Right cardiac atrium (tissue), 5 donors: ENCODE data around the gene MAPKAP1. TPM values are rescaled to one million over a fixed set of nuclear protein-coding genes. Genes with fewer than 3 reads are reported as not detected.

ENCODE experiments used
- ATAC-seq, 2 donors: fragments of 200-7000 bp; cut with Tn5 transposase; one replicate each; pipeline versions ENCODE4 v1.8.0 to v1.9.1; 2020; ENCODE audit warnings: moderate library complexity in 2 of 2, mild to moderate bottlenecking in 1 of 2
- DNase-seq, 3 donors: peaks; one replicate each; pipeline ENCODE4 v3.0.0-alpha.2; 2020
- H3K27ac ChIP-seq: one replicate; pipeline ENCODE4 v1.5.1; 2013; ENCODE audit warnings: mild to moderate bottlenecking, low read length, control low read depth, moderate library complexity
- H3K27me3 ChIP-seq: one replicate; pipeline ENCODE4 v1.6.1; 2013; ENCODE audit not compliant: control insufficient read depth, insufficient read depth
- H3K4me1 ChIP-seq: one replicate; pipeline ENCODE4 v1.6.1; 2013; ENCODE audit warnings: low read length; ENCODE audit not compliant: control insufficient read depth, insufficient read depth
- H3K4me3 ChIP-seq: one replicate; pipeline ENCODE4 v1.5.1; 2013; ENCODE audit warnings: low read length, control low read depth
- H3K9me3 ChIP-seq: one replicate; pipeline ENCODE4 v1.6.1; 2013; ENCODE audit warnings: low read length; ENCODE audit not compliant: control insufficient read depth
- WGBS: extraction: QIAGEN DNeasy Blood & Tissue Kit; methylation state at CpG from one replicate; pipeline ENCODE4 v1.1.7; 2013; 5-methylcytosine and 5-hydroxymethylcytosine counted together
- intact Hi-C, 4 donors: fragments of 100-400 bp; cut with DNase I; formaldehyde crosslinking; loops; one replicate each; pipeline versions ENCODE4 v1.11.0 to v1.14.0; 2022 to 2023
- polyA plus RNA-seq: library from polyadenylated mRNA; stranded (reverse); fragments of 200-250 nt; gene quantifications from one replicate; pipeline ENCODE4 v1.2.3, GENCODE V29; 2013
- total RNA-seq, 4 donors: library from RNA; stranded (reverse); fragmentation: NEBNext Ultra II Directional; extraction: Animal tissue kit (Norgen Biotek cat#: 25700); gene quantifications; one replicate each; pipeline ENCODE4 v1.2.1, GENCODE V29; 2021
- donor health status: healthy with polysubstance abuse.
- donor health status: DM: no; HTN: yes; CAD: no.
- donor health status: DM: no; HTN: no; CAD: no.
- donor health status: DM: no; HTN: yes; CAD: no; lungs with severe emphysema.
- donor health status: DM: yes; HTN: yes; CAD: no.

MAPKAP1 gene
- total and polyA plus RNA-seq, 5 donors: 97.1 to 116 (median 108) TPM

DNA sequence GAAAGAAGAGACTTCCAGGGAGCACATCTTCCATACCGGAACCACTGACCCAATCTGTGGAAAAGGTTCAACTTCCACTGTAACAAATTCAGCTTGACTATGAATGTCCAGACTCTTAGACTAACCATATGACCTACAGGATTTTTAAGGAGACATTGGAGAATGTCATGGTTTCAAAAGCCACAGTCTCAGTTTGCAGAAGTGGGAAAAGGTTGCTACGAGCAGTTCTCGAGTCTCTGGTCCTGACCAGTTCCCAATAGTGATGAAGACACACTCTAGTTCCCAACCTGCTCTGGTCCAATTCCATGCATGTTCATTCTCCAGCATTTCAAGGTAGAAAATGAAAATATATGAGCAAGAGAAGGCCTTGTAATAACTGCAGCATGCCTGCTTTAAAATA is 158.0 kb downstream of the MAPKAP1 start:
- peaks cover 11% of the 10 kb centered on the region for H3K4me1 ChIP-seq
- DNase-seq (no peak), ATAC-seq (no peak)
- no peak overlapping the region for H3K4me3 ChIP-seq
- WGBS: 65% methylated on average over 3 of the region's 3 CpGs
- H3K27ac ChIP-seq: peak overlapping the region; percentile 74
- intact Hi-C loops: loop anchor here in 2 of 4 donors (10.0 kb wide), 2 partner anchors 64 to 206 kb away; no protein-coding TSS in a partner anchor
- H3K9me3 ChIP-seq: no peaks in the 10 kb centered on the region
- no peaks in the 10 kb centered on the region for H3K27me3 ChIP-seq

DNA sequence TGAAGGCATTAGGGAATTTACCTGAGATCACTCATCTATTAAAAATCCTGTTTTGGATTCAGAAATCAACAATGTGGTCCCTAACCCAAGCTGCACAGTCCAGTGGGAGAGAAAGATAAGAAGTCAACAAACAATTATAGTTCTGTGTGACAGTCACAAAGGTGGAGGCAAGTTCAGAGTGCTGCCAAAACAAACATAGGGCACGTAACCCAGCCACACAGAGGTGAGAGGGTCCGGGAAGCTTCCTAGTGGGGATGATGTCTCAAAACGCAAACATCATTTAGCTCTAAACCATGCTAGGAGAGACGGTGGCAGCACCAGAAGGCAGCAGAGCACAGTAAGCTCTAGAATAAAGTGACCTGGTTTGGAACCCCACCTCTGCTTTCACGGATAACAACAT is 158.9 kb downstream of the MAPKAP1 start:
- Histone ChIP-seq H3K27me3 (no peaks in the 10 kb centered on the region), H3K27ac (peak overlapping the region; percentile 65), H3K9me3 (no peaks in the 10 kb centered on the region), H3K4me3 (no peak overlapping the region), H3K4me1 (peaks cover 11% of the 10 kb centered on the region)
- intact Hi-C loops: loop anchor here in 2 of 4 donors (10.0 kb wide), 2 partner anchors 63 to 207 kb away; no protein-coding TSS in a partner anchor
- 68% methylated on average over 5 of the region's 5 CpGs for WGBS
- ATAC-seq (no peak), DNase-seq (no peak)

DNA sequence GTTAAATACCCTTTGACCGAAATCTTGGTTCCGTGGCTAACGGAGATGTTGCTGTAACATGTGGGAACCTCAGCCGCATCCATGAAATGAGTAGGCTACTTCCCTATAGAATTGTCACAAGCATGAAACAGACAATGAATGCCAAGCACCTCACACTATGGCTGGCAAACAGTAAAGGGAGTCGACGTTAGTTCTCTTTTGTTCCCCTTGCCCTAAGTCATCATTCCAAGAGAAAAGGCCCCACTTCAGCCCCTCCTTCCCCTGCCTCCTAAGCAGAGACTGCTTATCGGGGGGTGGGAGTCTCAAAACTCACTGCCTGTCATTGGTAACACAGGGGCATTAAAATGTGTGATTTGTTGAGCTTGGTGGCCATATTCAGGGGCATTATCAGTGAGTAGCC is 159.6 kb downstream of the MAPKAP1 start:
- Histone ChIP-seq H3K4me3 (no peak overlapping the region), H3K27ac (peak overlapping the region; percentile 25), H3K4me1 (peaks cover 11% of the 10 kb centered on the region), H3K9me3 (no peaks in the 10 kb centered on the region), H3K27me3 (no peaks in the 10 kb centered on the region)
- WGBS: 96% methylated on average over 7 of the region's 7 CpGs
- intact Hi-C loops: loop anchor here in 2 of 4 donors (10.0 kb wide), 2 partner anchors 63 to 207 kb away; no protein-coding TSS in a partner anchor
- DNase-seq (no peak), ATAC-seq (no peak)

DNA sequence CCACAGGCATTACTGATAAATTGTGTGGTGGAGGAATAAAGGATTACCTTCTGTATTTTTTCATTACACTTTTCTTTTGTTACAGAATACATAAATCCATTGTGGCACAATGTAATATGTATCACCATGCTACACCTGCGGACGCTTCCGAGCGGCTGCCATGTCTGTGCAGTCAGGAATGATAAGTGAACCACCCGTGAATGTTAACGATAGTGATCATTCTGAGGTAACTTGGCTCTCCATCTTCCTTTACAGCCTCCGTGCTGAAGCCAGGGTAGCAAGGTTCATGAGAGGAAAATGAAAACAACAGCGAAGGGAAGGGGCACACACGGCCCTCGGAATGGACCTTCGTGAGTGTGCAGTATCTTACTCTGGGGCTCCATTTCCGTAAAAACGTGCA is 161.2 kb downstream of the MAPKAP1 start:
- 92% methylated on average over 13 of the region's 13 CpGs for WGBS
- no peak overlapping the region for H3K4me3 ChIP-seq
- H3K27me3 ChIP-seq: no peaks in the 10 kb centered on the region
- H3K9me3 ChIP-seq: no peaks in the 10 kb centered on the region
- intact Hi-C loops: loop anchor here in 2 of 4 donors (10.0 kb wide), 2 partner anchors 61 to 209 kb away; no protein-coding TSS in a partner anchor
- DNase-seq (peak in 1 of 3 donors; percentile 24), ATAC-seq (no peak)
- no peak overlapping the region for H3K27ac ChIP-seq
- H3K4me1 ChIP-seq: peaks cover 11% of the 10 kb centered on the region

DNA sequence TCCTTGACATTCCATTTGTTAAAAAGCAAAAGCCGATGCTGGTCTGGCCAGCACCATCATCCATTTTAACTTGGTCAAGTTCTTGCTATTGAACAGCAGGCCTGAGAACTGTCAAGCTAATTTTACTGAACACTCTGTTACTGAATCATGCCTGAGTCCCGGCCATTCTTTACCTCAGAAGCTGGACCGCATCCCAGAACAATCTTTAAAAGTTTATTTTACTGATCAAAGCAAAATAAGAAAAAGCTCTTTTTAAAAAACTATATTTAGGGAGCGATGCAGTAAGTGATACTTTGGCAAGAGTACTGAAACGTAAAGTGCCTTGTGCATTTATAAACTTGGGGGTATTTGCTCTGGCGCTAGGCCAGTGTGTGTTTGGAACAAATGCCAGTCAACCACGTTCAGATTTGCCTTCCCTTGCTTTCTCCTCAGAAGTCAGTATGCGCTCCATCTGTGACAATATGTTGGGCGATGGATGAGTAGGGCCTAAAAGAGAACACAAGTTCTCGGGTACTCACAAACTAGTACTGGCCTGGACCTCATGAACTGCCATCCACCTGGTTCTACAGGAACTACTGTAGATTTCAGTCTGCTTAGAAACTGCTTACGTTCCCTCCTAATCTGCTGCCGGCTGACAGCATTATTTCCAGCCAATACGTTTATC is 161.9 kb downstream of the MAPKAP1 start:
- intact Hi-C loops: loop anchor here in 2 of 4 donors (10.0 kb wide), 2 partner anchors 60 to 210 kb away; no protein-coding TSS in a partner anchor
- Histone ChIP-seq H3K27ac (peak overlapping the region; percentile 47), H3K4me3 (no peak overlapping the region), H3K9me3 (no peaks in the 10 kb centered on the region), H3K27me3 (no peaks in the 10 kb centered on the region), H3K4me1 (peaks cover 11% of the 10 kb centered on the region)
- peak in 2 of 3 donors; percentile 37 to 61 for DNase-seq
- ATAC-seq: peak; percentile 62 to 74
- WGBS: 45% methylated on average over 13 of the region's 13 CpGs

DNA sequence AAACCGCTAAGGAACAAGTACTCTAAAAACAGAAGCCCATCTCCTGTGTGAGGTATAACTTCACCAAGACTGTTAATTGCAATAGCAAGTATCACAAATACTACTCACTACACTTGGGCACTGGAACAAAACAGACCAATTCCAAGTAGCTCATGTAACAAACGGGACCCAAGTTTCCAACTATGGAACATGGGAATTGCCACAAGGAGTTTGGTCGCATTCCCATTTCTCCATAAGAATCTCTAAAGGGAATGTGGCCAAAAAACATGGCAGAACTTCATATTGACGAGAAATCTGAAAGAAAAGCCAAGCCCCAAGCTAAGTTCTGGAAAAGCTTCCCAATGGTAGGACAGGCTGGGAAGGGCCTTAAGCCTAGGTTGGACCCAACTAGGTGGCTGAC is 162.5 kb downstream of the MAPKAP1 start:
- Histone ChIP-seq H3K4me3 (no peak overlapping the region), H3K9me3 (no peaks in the 10 kb centered on the region), H3K4me1 (peaks cover 11% of the 10 kb centered on the region), H3K27me3 (no peaks in the 10 kb centered on the region), H3K27ac (peak overlapping the region; percentile 47)
- no peak for ATAC-seq
- intact Hi-C loops: loop anchor here in 2 of 4 donors (10.0 kb wide), 2 partner anchors 60 to 210 kb away; no protein-coding TSS in a partner anchor
- WGBS: 83% methylated on average over 4 of the region's 4 CpGs
- DNase-seq: no peak

DNA sequence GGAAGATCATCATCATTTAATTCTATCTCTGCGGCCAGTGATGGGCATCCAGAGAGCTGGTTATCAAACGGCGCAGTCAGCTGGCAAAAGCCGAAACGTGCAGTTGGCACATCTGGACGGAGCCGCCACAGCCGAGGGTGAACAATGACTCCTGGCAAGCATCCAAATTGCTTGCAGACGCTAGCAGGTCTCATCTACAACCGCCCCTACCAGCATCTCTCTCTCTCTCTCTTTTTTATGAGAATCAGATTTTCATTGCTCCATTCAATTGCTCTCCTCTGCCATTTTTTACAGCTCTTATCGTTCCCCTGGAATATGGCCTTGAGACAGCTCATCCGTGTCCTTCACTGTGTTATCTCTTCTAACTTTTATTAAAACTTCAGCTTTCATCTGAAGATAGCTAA is 165.2 kb downstream of the MAPKAP1 start:
- WGBS: 52% methylated on average over 12 of the region's 12 CpGs
- DNase-seq (peak in 2 of 3 donors; percentile 50 to 57), ATAC-seq (no peak)
- intact Hi-C loops: loop anchor here in 2 of 4 donors (10.0 kb wide), 2 partner anchors 57 to 213 kb away; no protein-coding TSS in a partner anchor
- no peaks in the 10 kb centered on the region for H3K9me3 ChIP-seq
- no peaks in the 10 kb centered on the region for H3K27me3 ChIP-seq
- no peak overlapping the region for H3K4me3 ChIP-seq
- H3K27ac ChIP-seq: no peak overlapping the region
- peaks cover 17% of the 10 kb centered on the region for H3K4me1 ChIP-seq

DNA sequence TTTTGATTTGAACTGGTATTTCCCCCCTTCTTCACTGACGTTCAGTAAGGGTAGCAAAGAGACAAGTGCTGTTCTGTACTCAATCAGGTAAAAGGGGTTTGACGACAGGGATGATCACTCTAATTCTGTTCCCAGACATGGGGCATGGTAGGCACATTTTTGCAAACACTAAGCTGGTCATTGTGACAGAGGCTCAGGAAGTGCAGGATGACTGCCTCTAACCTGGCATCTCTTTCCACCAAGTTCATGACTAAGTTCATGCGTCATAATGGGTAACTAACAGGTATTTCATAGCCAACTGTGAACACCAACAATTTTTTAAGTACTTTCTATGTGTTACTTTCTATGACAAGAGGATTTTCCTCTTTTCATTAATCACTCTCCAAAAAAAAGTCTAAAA is 166.5 kb downstream of the MAPKAP1 start:
- 87% methylated on average over 3 of the region's 3 CpGs for WGBS
- H3K9me3 ChIP-seq: no peaks in the 10 kb centered on the region
- H3K27ac ChIP-seq: no peak overlapping the region
- peaks cover 14% of the 10 kb centered on the region for H3K4me1 ChIP-seq
- intact Hi-C loops: loop anchor here in 2 of 4 donors (10.0 kb wide), 2 partner anchors 56 to 214 kb away; no protein-coding TSS in a partner anchor
- ATAC-seq (no peak), DNase-seq (no peak)
- no peak overlapping the region for H3K4me3 ChIP-seq
- no peaks in the 10 kb centered on the region for H3K27me3 ChIP-seq

DNA sequence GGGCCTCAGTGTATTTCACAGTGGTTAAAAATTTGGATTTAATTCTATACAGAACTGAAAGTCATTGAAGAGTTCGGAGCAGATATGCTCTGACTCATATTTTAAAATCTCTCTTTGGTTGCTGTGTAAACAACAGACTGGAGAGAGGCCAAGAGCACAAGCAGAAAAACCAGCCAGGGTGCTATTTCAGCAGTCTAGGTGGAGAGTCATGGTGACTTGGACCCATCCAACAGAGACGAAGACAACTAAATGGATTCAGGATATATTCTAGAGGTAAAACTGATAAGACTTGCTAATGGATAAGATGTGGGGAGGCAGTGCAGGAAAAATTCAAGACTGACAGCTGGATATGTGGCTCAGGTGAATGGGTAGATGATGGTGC is 168.9 kb downstream of the MAPKAP1 start:
- WGBS: 42% methylated on average over 2 of the region's 2 CpGs
- ATAC-seq: peak; percentile 73 to 84

DNA sequence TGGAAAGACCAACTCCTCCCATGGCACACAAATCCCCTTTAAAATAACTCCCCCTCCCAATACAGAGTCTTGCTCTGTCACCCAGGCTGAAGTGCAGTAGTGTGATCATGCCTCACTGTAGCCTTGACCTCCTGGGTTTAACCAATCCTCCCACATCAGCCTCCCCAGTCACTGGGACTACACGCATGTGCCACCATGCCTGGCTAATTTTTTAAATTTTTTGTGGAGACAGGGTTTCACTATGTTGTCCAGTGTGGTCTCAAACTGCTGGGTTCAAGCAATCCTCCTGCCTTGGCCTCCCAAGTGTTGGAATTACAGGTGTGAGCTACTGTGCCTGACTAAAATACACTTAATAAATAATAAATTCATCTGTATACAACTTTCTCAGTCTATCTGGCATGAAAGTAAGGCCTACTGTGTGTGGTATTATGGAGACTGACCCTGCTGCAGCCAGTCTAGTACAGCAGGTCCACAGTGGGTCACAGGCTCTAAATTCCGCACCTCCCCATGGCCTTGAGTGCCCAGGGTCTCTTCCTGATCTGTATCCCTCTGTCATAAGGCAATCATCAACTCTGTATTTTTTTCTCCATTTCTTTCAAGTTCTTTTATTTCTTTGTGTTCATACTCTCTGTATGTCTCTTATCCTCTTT is 169.4 kb downstream of the MAPKAP1 start:
- Histone ChIP-seq H3K4me3 (no peak overlapping the region), H3K9me3 (no peaks in the 10 kb centered on the region), H3K4me1 (peaks cover 8% of the 10 kb centered on the region), H3K27me3 (no peaks in the 10 kb centered on the region), H3K27ac (peak overlapping the region; percentile 78)
- no peak for DNase-seq
- 100% methylated on average over 2 of the region's 2 CpGs for WGBS
- intact Hi-C loops: no loop called here
- peak; percentile 22 to 36 for ATAC-seq

More for the DNA sequence above, 168.9 kb downstream of the MAPKAP1 start:
- Histone ChIP-seq H3K4me1 (peaks cover 8% of the 10 kb centered on the region), H3K4me3 (no peak overlapping the region), H3K27ac (no peak overlapping the region), H3K9me3 (no peaks in the 10 kb centered on the region), H3K27me3 (no peaks in the 10 kb centered on the region)
- intact Hi-C loops: no loop called here
- DNase-seq: peak in 1 of 3 donors; percentile 43

DNA sequence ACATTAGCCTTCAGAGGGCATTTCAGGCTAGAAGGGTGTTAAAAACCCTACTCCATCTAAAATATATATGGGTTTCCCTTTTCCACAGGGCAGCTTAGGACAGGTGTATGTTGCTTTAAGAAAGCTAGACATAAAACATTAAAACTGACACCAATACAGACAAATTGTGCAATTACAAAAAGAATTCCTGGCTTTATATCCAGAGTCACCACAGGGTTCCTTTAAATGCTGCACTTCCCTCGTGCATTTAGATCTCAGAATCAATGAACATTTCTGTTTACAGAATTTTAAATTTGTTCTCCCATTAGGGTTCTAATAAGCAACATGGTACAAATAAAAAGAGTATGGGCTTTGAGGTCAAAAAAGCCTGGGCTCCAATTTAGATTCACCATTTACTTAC is 170.2 kb downstream of the MAPKAP1 start:
- WGBS: 69% methylated on average over 1 of the region's 1 CpG

More for the DNA sequence above, 170.2 kb downstream of the MAPKAP1 start:
- Histone ChIP-seq H3K27ac (no peak overlapping the region), H3K9me3 (no peaks in the 10 kb centered on the region), H3K4me3 (no peak overlapping the region), H3K27me3 (no peaks in the 10 kb centered on the region), H3K4me1 (peaks cover 8% of the 10 kb centered on the region)
- intact Hi-C loops: no loop called here
- DNase-seq (no peak), ATAC-seq (no peak)
